Measurements from ENCODE around the gene ALKBH2.

ALKBH2 gene

GRCh38 chr12:109093022-109093918 lies at the start of gene ALKBH2:
Gene ALKBH2, minus strand, starts transcription at chr12:109093472. Its CDS starts 686 bp downstream, at chr12:109092786.
- peak; percentile 93 to 95 for DNase-seq

- no peak for DNase-seq
Observed at GRCh38 chr12:109140560-109140959, 47.3 kb upstream of the ALKBH2 start.

- no peak for DNase-seq
Observed at GRCh38 chr12:109139791-109140190, 46.5 kb upstream of the ALKBH2 start.

GRCh38 chr12:109139360-109139759 lies 46.1 kb upstream of the ALKBH2 start:
- no peak for DNase-seq

- DNase-seq = no peak
Observed at GRCh38 chr12:109137055-109137454, 43.8 kb upstream of the ALKBH2 start.

- DNase-seq = no peak
Observed at GRCh38 chr12:109134186-109134917, 41.1 kb upstream of the ALKBH2 start.

GRCh38 chr12:109131154-109132050 lies 38.1 kb upstream of the ALKBH2 start:
- DNase-seq = no peak

- no peak for DNase-seq
Observed at GRCh38 chr12:109130297-109131153, 37.3 kb upstream of the ALKBH2 start.

- DNase-seq = no peak
Observed at GRCh38 chr12:109127533-109128242, 34.4 kb upstream of the ALKBH2 start.

GRCh38 chr12:109126784-109127183 lies 33.5 kb upstream of the ALKBH2 start:
- DNase-seq = no peak

GRCh38 chr12:109125791-109126190 lies 32.5 kb upstream of the ALKBH2 start:
- no peak for DNase-seq

GRCh38 chr12:109124878-109125648 lies 31.8 kb upstream of the ALKBH2 start:
- no peak for DNase-seq

GRCh38 chr12:109121346-109121880 lies 28.1 kb upstream of the ALKBH2 start:
- DNase-seq = no peak

GRCh38 chr12:109120557-109120956 lies 27.3 kb upstream of the ALKBH2 start:
- DNase-seq = no peak

- no peak for DNase-seq
Observed at GRCh38 chr12:109120095-109120494, 26.8 kb upstream of the ALKBH2 start.

GRCh38 chr12:109116611-109116949 lies 23.3 kb upstream of the ALKBH2 start:
- DNase-seq = no peak

GRCh38 chr12:109115758-109116610 lies 22.7 kb upstream of the ALKBH2 start, which contains the start of gene ACACB:
Gene ACACB, plus strand, starts transcription at chr12:109116587. Its CDS starts 22,819 bp downstream, at chr12:109139406.
- no peak for DNase-seq

GRCh38 chr12:109115404-109115757 lies 22.1 kb upstream of the ALKBH2 start:
- DNase-seq = no peak

GRCh38 chr12:109114644-109115043 lies 21.4 kb upstream of the ALKBH2 start:
- no peak for DNase-seq
